Sigmoid colon (tissue), 7 donors: Measurements from ENCODE around the gene ABCF2. TPM values are rescaled to one million over a fixed set of nuclear protein-coding genes. Genes with fewer than 3 reads are reported as not detected.

Source experiments
- DNase-seq: peaks from one replicate; pipeline ENCODE4 v3.0.0-alpha.2; 2019
- H3K27ac ChIP-seq, 4 donors: fragments of 200-600 bp; sonication (generic); one replicate each; pipeline ENCODE4 v1.5.1; 2016 to 2019; ENCODE audit warnings: mild to moderate bottlenecking in 1 of 4
- H3K27me3 ChIP-seq, 3 donors: fragments of 200-600 bp; sonication (generic); one replicate each; pipeline ENCODE4 v1.5.1; 2019; ENCODE audit warnings: mild to moderate bottlenecking in 1 of 3
- H3K36me3 ChIP-seq, 4 donors: fragments of 200-600 bp; sonication (generic); one replicate each; pipeline ENCODE4 v1.5.1; 2016 to 2019
- H3K4me1 ChIP-seq, 4 donors: fragments of 200-600 bp; sonication (generic); one replicate each; pipeline ENCODE4 v1.5.1; 2017 to 2019
- H3K4me3 ChIP-seq, 4 donors: fragments of 200-600 bp; sonication (generic); one replicate each; pipeline ENCODE4 v1.5.1; 2017 to 2019; ENCODE audit warnings: mild to moderate bottlenecking in 2 of 4, moderate library complexity in 1 of 4
- H3K9me3 ChIP-seq, 4 donors: fragments of 200-600 bp in 3 of 4; sonication (generic) in 3 of 4; one replicate each; pipeline versions ENCODE4 v1.5.1 to v1.6.1; 2013 to 2019
- CTCF ChIP-seq, 4 experiments: fragments of 450-650 bp in 3 of 4; fragments of 200-600 bp in 1 of 4; IDR thresholded peaks; one replicate each; pipeline ENCODE4 v1.5.1; 2016 to 2019; ENCODE audit warnings: antibody characterized with exemption in 4 of 4, mild to moderate bottlenecking in 3 of 4, moderate library complexity in 2 of 4
- EP300 ChIP-seq, 4 donors: sonication (generic); formaldehyde crosslinking; IDR thresholded peaks; one replicate each; pipeline ENCODE4 v1.6.1; 2017; ENCODE audit warnings: antibody characterized with exemption in 4 of 4
- POLR2A ChIP-seq, 2 donors: fragments of 450-650 bp; IDR thresholded peaks; one replicate each; pipeline ENCODE4 v1.6.1; 2016; ENCODE audit warnings: antibody characterized with exemption in 2 of 2, mild to moderate bottlenecking in 2 of 2, moderate library complexity in 2 of 2
- POLR2AphosphoS5 ChIP-seq, 4 donors: sonication (generic); formaldehyde crosslinking; IDR thresholded peaks; one replicate each; pipeline ENCODE4 v1.6.1; 2017; ENCODE audit warnings: antibody characterized with exemption in 4 of 4
- WGBS, 2 donors: extraction: QIAGEN DNeasy Blood & Tissue Kit; methylation state at CpG; one replicate each; pipeline ENCODE4 v1.1.7; 2013; 5-methylcytosine and 5-hydroxymethylcytosine counted together
- intact Hi-C: fragments of 100-400 bp; cut with DNase I; formaldehyde crosslinking; loops from one replicate; pipeline ENCODE4 v1.15.1; 2023
- polyA plus RNA-seq, 3 donors: library from polyadenylated mRNA; stranded (reverse); fragments of 200-250 nt; gene quantifications; one replicate each; pipeline ENCODE4 v1.2.3, GENCODE V29; 2013
- total RNA-seq, 4 donors: library from RNA; depleted of rRNA; stranded (reverse); fragments of >200 nt; gene quantifications; one replicate each; pipeline ENCODE4 v1.1.0, GENCODE V29; 2016
- donor health status: healthy with polysubstance abuse.
- donor health status: Bipolar disorder and iron deficiency.
- donor health status: healthy.

ABCF2 gene
- total and polyA plus RNA-seq, 7 donors, result 18.3 to 34.6 (median 28.2) TPM

GRCh38 chr7:151248346-151249033 is 21.5 kb upstream of the ABCF2 start, which contains the start of gene SMARCD3:
Gene SMARCD3, minus strand, starts transcription at chr7:151248694. Its CDS starts 132 bp downstream, at chr7:151248562.
- H3K27me3 ChIP-seq, result peaks cover 0 to 6% (median 2%) of the 10 kb centered on the region in 3 donors
- 1% methylated on average over 71 of the region's 71 CpGs for WGBS, 2 donors

DNA sequence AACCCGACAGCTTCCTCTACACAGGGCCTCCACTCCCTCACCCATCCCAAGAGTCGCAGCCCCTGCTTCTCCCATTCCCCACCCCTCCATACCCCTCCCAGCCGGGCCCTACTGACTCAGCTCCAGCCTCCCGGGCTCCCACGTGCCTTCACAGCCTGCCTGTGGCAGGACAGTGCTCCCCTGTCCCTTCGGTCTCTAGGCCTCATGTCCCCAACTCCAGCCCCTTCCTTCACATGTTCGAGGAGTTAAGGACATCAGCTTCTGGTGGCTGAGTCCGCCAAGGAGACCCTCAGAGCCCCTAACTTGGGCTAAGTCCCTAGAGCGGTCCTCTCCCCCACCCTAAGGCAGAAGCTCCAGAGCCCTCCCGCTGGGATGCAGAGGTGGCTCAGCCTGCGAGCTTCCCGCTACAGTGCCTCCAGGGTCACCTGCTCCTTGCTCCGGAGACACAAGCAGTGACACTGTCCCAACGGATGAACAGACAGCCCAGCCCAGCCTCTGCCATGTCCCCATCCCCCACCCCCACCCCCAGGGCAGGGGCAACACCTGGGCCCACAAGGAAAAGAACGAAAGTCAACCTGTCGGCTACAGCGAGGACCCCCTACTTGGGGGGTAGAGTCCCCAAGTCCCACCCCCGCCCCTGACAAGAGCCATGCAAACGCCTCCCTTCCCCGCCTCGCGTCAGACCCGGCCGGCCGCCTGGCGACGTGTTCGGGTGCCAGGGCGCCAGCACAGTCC is 20.8 kb upstream of the ABCF2 start:
- peaks cover 0 to 91% (median 84%) of the 10 kb centered on the region in 4 donors for H3K4me1 ChIP-seq

More at GRCh38 chr7:151248346-151249033, 21.5 kb upstream of the ABCF2 start, which contains the start of gene SMARCD3:
- intact Hi-C loops, result loop anchor here (5.0 kb wide), 1 partner anchor 199 kb away; no protein-coding TSS in a partner anchor
- Histone ChIP-seq H3K27ac (peak within 1 kb of the TSS; percentile 93 to 95 (median 94)), H3K9me3 (no peaks in the 10 kb centered on the region), H3K4me3 (peak within 1 kb of the TSS; percentile 50 to 69 (median 68)), H3K4me1 (peaks cover 0 to 93% (median 86%) of the 10 kb centered on the region in 4 donors), H3K36me3 (no peaks in the 10 kb centered on the region)
- peak; percentile 80 for DNase-seq
- TF ChIP-seq EP300 (IDR thresholded peaks at IDR 0.05) (no peak), CTCF (IDR thresholded peaks at IDR 0.05) (no peak), POLR2A (IDR thresholded peaks at IDR 0.05) (no peak), POLR2AphosphoS5 (IDR thresholded peaks at IDR 0.05) (no peak)

GRCh38 chr7:151246851-151247580 is 20.0 kb upstream of the ABCF2 start:
- Histone ChIP-seq H3K4me3 (peak overlapping the region in 3 of 4 donors; percentile 67 to 69 (median 68)), H3K27ac (peak overlapping the region; percentile 93 to 95 (median 94)), H3K9me3 (no peaks in the 10 kb centered on the region), H3K4me1 (peaks cover 0 to 84% (median 78%) of the 10 kb centered on the region in 4 donors), H3K36me3 (peaks cover 0 to 6% (median 3%) of the 10 kb centered on the region in 4 donors), H3K27me3 (peaks cover 0 to 6% (median 2%) of the 10 kb centered on the region in 3 donors)
- no peak for TF ChIP-seq POLR2A (IDR thresholded peaks at IDR 0.05)
- no peak for TF ChIP-seq POLR2AphosphoS5 (IDR thresholded peaks at IDR 0.05)
- no peak for TF ChIP-seq EP300 (IDR thresholded peaks at IDR 0.05)
- TF ChIP-seq CTCF (IDR thresholded peaks at IDR 0.05), result no peak
- intact Hi-C loops, result loop anchor here (5.0 kb wide), 1 partner anchor 200 kb away; no protein-coding TSS in a partner anchor
- WGBS, 2 donors, result 49 to 62% methylated on average over 4 of the region's 4 CpGs
- no peak for DNase-seq

More for the DNA sequence above, 20.8 kb upstream of the ABCF2 start:
- H3K36me3 ChIP-seq, result no peaks in the 10 kb centered on the region
- intact Hi-C loops, result loop anchor here (5.0 kb wide), 1 partner anchor 200 kb away; no protein-coding TSS in a partner anchor
- peak; percentile 68 for DNase-seq
- peaks cover 0 to 6% (median 2%) of the 10 kb centered on the region in 3 donors for H3K27me3 ChIP-seq
- WGBS, 2 donors, result 10 to 12% methylated on average over 29 of the region's 29 CpGs
- H3K4me3 ChIP-seq, result peak overlapping the region; percentile 50 to 69 (median 68)
- H3K27ac ChIP-seq, result peak overlapping the region; percentile 93 to 95 (median 94)
- TF ChIP-seq EP300 (IDR thresholded peaks at IDR 0.05) (no peak), POLR2AphosphoS5 (IDR thresholded peaks at IDR 0.05) (no peak), CTCF (IDR thresholded peaks at IDR 0.05) (no peak), POLR2A (IDR thresholded peaks at IDR 0.05) (no peak)
- no peaks in the 10 kb centered on the region for H3K9me3 ChIP-seq
